Keratinocyte (primary cell): ENCODE results near the gene CCNDBP1.

Source experiments
- EZH2 ChIP-seq: IDR thresholded peaks from one replicate; pipeline ENCODE4 v1.6.1; 2012; ENCODE audit warnings: inconsistent platforms, mild to moderate bottlenecking, low read length, moderate library complexity
- TF ChIP-seq, protein P1 (sequence below), 3 experiments: IDR thresholded peaks in 1 of 3; conservative IDR thresholded peaks in 1 of 3; optimal IDR thresholded peaks in 1 of 3; 2 replicates in 2 of 3; 3 replicates in 1 of 3; pipeline versions ENCODE3 to v1.5.1; 2011; ENCODE audit warnings: low read length in 3 of 3, mild to moderate bottlenecking in 3 of 3, moderate library complexity in 2 of 3, control low read depth in 1 of 3, inconsistent platforms in 1 of 3; ENCODE audit not compliant: insufficient read depth in 2 of 3; ENCODE audit errors: extremely low read depth in 1 of 3

DNA sequence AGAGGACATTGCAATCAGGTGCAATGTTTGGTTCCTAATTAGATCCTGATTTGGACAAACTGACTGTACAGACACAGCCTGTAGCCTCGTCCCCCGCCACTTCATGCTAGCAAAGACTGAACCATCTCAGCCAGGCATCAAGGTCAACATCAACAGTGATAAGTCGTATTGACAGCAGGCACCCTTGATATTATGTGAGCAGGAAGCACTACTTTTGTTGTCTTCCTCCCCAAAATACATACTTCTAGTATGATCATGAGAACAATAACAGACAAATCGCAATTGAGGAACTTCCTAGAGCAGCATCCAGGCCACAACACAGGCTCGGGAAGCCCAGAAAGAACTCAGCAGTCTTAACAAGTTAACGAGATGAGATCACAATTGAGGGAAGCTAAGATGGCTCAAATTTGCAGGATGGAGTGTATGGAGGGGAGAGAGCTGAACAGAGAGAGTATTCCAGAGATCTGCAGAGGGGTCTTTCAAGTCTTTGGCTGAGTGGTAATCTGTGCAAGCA, 61.1 kb downstream of the CCNDBP1 start:
- TF ChIP-seq, protein P1, sequence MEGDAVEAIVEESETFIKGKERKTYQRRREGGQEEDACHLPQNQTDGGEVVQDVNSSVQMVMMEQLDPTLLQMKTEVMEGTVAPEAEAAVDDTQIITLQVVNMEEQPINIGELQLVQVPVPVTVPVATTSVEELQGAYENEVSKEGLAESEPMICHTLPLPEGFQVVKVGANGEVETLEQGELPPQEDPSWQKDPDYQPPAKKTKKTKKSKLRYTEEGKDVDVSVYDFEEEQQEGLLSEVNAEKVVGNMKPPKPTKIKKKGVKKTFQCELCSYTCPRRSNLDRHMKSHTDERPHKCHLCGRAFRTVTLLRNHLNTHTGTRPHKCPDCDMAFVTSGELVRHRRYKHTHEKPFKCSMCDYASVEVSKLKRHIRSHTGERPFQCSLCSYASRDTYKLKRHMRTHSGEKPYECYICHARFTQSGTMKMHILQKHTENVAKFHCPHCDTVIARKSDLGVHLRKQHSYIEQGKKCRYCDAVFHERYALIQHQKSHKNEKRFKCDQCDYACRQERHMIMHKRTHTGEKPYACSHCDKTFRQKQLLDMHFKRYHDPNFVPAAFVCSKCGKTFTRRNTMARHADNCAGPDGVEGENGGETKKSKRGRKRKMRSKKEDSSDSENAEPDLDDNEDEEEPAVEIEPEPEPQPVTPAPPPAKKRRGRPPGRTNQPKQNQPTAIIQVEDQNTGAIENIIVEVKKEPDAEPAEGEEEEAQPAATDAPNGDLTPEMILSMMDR (optimal IDR thresholded peaks at IDR 0.05 in 1 of 3, IDR thresholded peaks at IDR 0.05 in 1 of 3, conservative IDR thresholded peaks at IDR 0.05 in 1 of 3; ENCODE audit: extremely low read depth in 1 of 3, insufficient read depth in 2 of 3, low read length in 3 of 3), result no peak
- no peak for TF ChIP-seq EZH2
